Calu3 (cell line): ENCODE data around the gene ATP13A2. TPM values are rescaled to one million over a fixed set of nuclear protein-coding genes. Genes with fewer than 3 reads are reported as not detected.

Experiments used
- BruUV-seq: library from RNA; stranded (reverse); fragments of 400-500 nt; replicated peaks from 2 replicates; lab custom pipeline; 2021; lab: Mats Ljungman, UMichigan
- CTCF ChIA-PET: fragments of 300-600 bp; sonication (Branson Sonifier 250); formaldehyde crosslinking; loops from one replicate; lab custom pipeline; 2022; ENCODE audit warnings: antibody characterized with exemption; lab: Charles Lee
- DNase-seq: peaks from one replicate; pipeline ENCODE4 v3.0.0; 2022
- H3K27ac Mint-ChIP-seq: one replicate; pipeline ENCODE4 v1.8.0; 2022; ENCODE audit warnings: mixed read lengths; ENCODE audit not compliant: unreplicated experiment
- H3K27me3 Mint-ChIP-seq: one replicate; pipeline ENCODE4 v1.8.0; 2022; ENCODE audit warnings: mixed read lengths; ENCODE audit not compliant: unreplicated experiment
- H3K36me3 Mint-ChIP-seq: one replicate; pipeline ENCODE4 v1.8.0; 2022; ENCODE audit warnings: mild to moderate bottlenecking, moderate library complexity, mixed read lengths; ENCODE audit not compliant: insufficient read depth, unreplicated experiment
- H3K4me1 Mint-ChIP-seq: one replicate; pipeline ENCODE4 v1.8.0; 2022; ENCODE audit warnings: mild to moderate bottlenecking, low read depth, mixed read lengths; ENCODE audit not compliant: unreplicated experiment
- H3K4me3 Mint-ChIP-seq: one replicate; pipeline ENCODE4 v1.8.0; 2022; ENCODE audit warnings: mild to moderate bottlenecking, low read depth, moderate library complexity, mixed read lengths; ENCODE audit not compliant: unreplicated experiment
- H3K9me3 Mint-ChIP-seq: one replicate; pipeline ENCODE4 v1.8.0; 2022; ENCODE audit warnings: low read depth, mixed read lengths; ENCODE audit not compliant: unreplicated experiment
- CTCF ChIP-seq: fragments of 200-600 bp; IDR thresholded peaks from one replicate; pipeline ENCODE4 v1.8.0; 2022; ENCODE audit warnings: antibody characterized with exemption; ENCODE audit not compliant: unreplicated experiment
- intact Hi-C: fragments of 100-400 bp; cut with micrococcal nuclease; formaldehyde crosslinking; loops from one replicate; pipeline ENCODE4 v1.10.0; 2022; ENCODE audit not compliant: unreplicated experiment
- total RNA-seq: library from RNA; stranded (reverse); gene quantifications from 2 replicates; pipeline ENCODE4 v1.2.3, GENCODE V29; 2022

The ATP13A2 gene
- total RNA-seq, 1 experiment from 2014 or later: 33.4 TPM

- peaks cover 15% of the 10 kb centered on the region for H3K36me3 Mint-ChIP-seq
- H3K27ac Mint-ChIP-seq: no peak overlapping the region
- CTCF ChIA-PET: no interaction called here
- no peak for TF ChIP-seq CTCF
- BruUV-seq: no TSS peak
- H3K27me3 Mint-ChIP-seq: peaks cover 2% of the 10 kb centered on the region
- DNase-seq: no peak
- intact Hi-C loops: no loop called here
- H3K4me3 Mint-ChIP-seq: peak overlapping the region; percentile 92
- H3K9me3 Mint-ChIP-seq: no peaks in the 10 kb centered on the region
- no peaks in the 10 kb centered on the region for H3K4me1 Mint-ChIP-seq
Measured at GRCh38 chr1:17052641-17053040, 40.9 kb upstream of the ATP13A2 start.

DNA sequence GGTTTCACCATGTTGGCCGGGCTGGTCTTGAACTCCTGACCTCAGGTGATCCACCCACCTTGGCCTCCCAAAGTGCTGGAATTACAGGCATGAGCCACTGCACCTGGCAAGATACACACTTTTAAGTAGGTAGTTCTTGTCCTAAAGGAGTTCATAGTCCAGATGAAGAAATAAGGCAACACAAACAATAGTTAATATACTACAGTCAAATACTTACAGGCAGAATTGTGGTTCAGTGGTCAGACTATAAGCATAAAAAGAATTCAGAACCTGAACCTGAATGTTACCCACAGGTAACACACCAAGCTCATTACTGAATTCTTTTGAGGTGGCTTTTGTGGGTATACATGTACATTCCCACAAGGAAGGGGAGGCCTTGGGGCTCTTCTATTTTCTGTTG, 40.3 kb upstream of the ATP13A2 start:
- Mint-ChIP-seq H3K36me3 (peaks cover 15% of the 10 kb centered on the region), H3K4me1 (no peaks in the 10 kb centered on the region), H3K27ac (no peak overlapping the region), H3K9me3 (no peaks in the 10 kb centered on the region), H3K4me3 (no peak overlapping the region), H3K27me3 (no peaks in the 10 kb centered on the region)
- CTCF ChIA-PET: no interaction called here
- BruUV-seq: no TSS peak
- DNase-seq: no peak
- intact Hi-C loops: no loop called here
- TF ChIP-seq CTCF: no peak

- no peak overlapping the region for H3K4me3 Mint-ChIP-seq
- no peak for DNase-seq
- no peak for TF ChIP-seq CTCF
- peaks cover under 1% of the 10 kb centered on the region for H3K36me3 Mint-ChIP-seq
- no TSS peak for BruUV-seq
- H3K9me3 Mint-ChIP-seq: no peaks in the 10 kb centered on the region
- H3K27ac Mint-ChIP-seq: no peak overlapping the region
- CTCF ChIA-PET: no interaction called here
- H3K4me1 Mint-ChIP-seq: no peaks in the 10 kb centered on the region
- intact Hi-C loops: no loop called here
- no peaks in the 10 kb centered on the region for H3K27me3 Mint-ChIP-seq
Measured at GRCh38 chr1:17047924-17048323, 36.2 kb upstream of the ATP13A2 start.

DNA sequence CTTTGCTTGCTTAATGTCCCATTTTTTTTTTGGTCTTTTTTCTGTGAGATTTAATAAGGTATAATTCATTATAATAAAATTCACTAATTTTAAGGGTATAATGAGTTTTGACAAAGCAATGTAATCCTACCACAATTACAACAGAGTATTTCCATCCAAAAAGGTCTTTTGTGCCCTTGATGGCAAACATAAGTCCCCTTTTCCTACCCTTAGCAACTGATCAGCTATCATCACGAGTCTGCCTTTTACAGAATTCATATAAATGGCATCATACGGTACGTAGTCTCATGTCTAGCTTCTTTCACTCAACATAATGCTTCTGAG, 34.6 kb upstream of the ATP13A2 start:
- Mint-ChIP-seq H3K36me3 (peaks cover 14% of the 10 kb centered on the region), H3K9me3 (no peaks in the 10 kb centered on the region)

More for the DNA sequence above, 34.6 kb upstream of the ATP13A2 start:
- Mint-ChIP-seq H3K4me1 (no peaks in the 10 kb centered on the region), H3K4me3 (no peak overlapping the region), H3K27me3 (no peaks in the 10 kb centered on the region), H3K27ac (no peak overlapping the region)
- intact Hi-C loops: no loop called here
- no TSS peak for BruUV-seq
- DNase-seq: no peak
- no peak for TF ChIP-seq CTCF
- CTCF ChIA-PET: interaction anchor here (1.0 kb wide), 1 partner anchor 94 kb away, joined by 4 read pairs; no protein-coding TSS in a partner anchor
